GM23338 (cell line): ENCODE data around the gene LACC1. TPM values are rescaled to one million over a fixed set of nuclear protein-coding genes. Genes with fewer than 3 reads are reported as not detected.

Experiments used
- ATAC-seq: fragments of 200-7000 bp; cut with Tn5 transposase; 3 replicates; pipeline ENCODE4 v1.9.1; 2020
- DNase-seq: peaks from one replicate; pipeline ENCODE4 v3.0.0-alpha.2; 2015; ENCODE audit warnings: low spot score
- H2AFZ ChIP-seq: fragments of 200-600 bp; sonication (generic); 2 replicates; pipeline ENCODE4 v1.8.0; 2016; ENCODE audit warnings: antibody characterized with exemption, mild to moderate bottlenecking, moderate library complexity
- H3F3A ChIP-seq: fragments of 200-600 bp; sonication (generic); replicated peaks from 2 replicates; pipeline ENCODE4 v1.8.0; 2017; ENCODE audit warnings: antibody characterized with exemption, mixed run types, low read depth
- H3K27ac ChIP-seq: fragments of 200-600 bp; sonication (generic); 2 replicates; pipeline ENCODE4 v1.6.1; 2016; ENCODE audit warnings: low read depth
- H3K27me3 ChIP-seq: fragments of 200-600 bp; sonication (generic); 2 replicates; pipeline ENCODE4 v1.8.0; 2016; ENCODE audit warnings: mild to moderate bottlenecking, mixed run types, moderate library complexity; ENCODE audit not compliant: insufficient read depth
- H3K36me3 ChIP-seq: fragments of 200-600 bp; sonication (generic); 2 replicates; pipeline ENCODE4 v1.8.0; 2016; ENCODE audit warnings: mild to moderate bottlenecking; ENCODE audit not compliant: insufficient read depth
- H3K4me1 ChIP-seq: fragments of 200-600 bp; sonication (generic); 2 replicates; pipeline ENCODE4 v1.8.0; 2016; ENCODE audit warnings: mild to moderate bottlenecking, moderate library complexity; ENCODE audit not compliant: insufficient read depth
- H3K4me2 ChIP-seq: fragments of 200-600 bp; sonication (generic); 2 replicates; pipeline ENCODE4 v1.7.1; 2017; ENCODE audit warnings: mixed run types
- H3K4me3 ChIP-seq: fragments of 200-600 bp; sonication (generic); 2 replicates; pipeline ENCODE4 v1.6.1; 2016; ENCODE audit warnings: mixed run types
- H3K79me2 ChIP-seq: fragments of 200-600 bp; sonication (generic); replicated peaks from 2 replicates; pipeline ENCODE4 v1.8.0; 2017; ENCODE audit warnings: mild to moderate bottlenecking; ENCODE audit not compliant: insufficient read depth
- H3K9me2 ChIP-seq: fragments of 200-600 bp; sonication (generic); 2 replicates; pipeline ENCODE4 v1.8.0; 2017; ENCODE audit not compliant: insufficient read depth
- H4K20me1 ChIP-seq: fragments of 200-600 bp; sonication (generic); replicated peaks from 2 replicates; pipeline ENCODE4 v1.8.0; 2017; ENCODE audit warnings: mild to moderate bottlenecking; ENCODE audit not compliant: insufficient read depth
- H3K27ac Mint-ChIP-seq: 2 replicates; pipeline ENCODE4 v1.8.0; 2020; ENCODE audit warnings: inconsistent platforms, mild to moderate bottlenecking, moderate library complexity, mixed read lengths
- H3K27me3 Mint-ChIP-seq: 3 replicates; pipeline ENCODE4 v1.8.0; 2022; ENCODE audit warnings: low read depth, mild to moderate bottlenecking, moderate library complexity, mixed read lengths, inconsistent platforms; ENCODE audit not compliant: insufficient read depth, poor library complexity
- H3K36me3 Mint-ChIP-seq: 3 replicates; pipeline ENCODE4 v1.8.0; 2021; ENCODE audit warnings: low read depth, mild to moderate bottlenecking, inconsistent platforms, moderate library complexity, mixed read lengths
- H3K4me1 Mint-ChIP-seq: 3 replicates; pipeline ENCODE4 v1.8.0; 2020; ENCODE audit warnings: mild to moderate bottlenecking, inconsistent platforms, mixed read lengths
- H3K4me3 Mint-ChIP-seq: 3 replicates; pipeline ENCODE4 v1.8.0; 2021; ENCODE audit warnings: moderate library complexity, mild to moderate bottlenecking, inconsistent platforms, mixed read lengths
- H3K9me3 Mint-ChIP-seq: 3 replicates; pipeline ENCODE4 v1.8.0; 2020; ENCODE audit warnings: moderate library complexity, mild to moderate bottlenecking, inconsistent platforms, mixed read lengths
- CREB1 ChIP-seq: fragments of 250-450 bp; sonication (Bioruptor Pico); IDR thresholded peaks from 2 replicates; pipeline ENCODE4 v1.5.0; 2020; ENCODE audit warnings: low read depth, mild to moderate bottlenecking, moderate library complexity
- CTCF ChIP-seq, 2 experiments: fragments of 200-600 bp in 1 of 2; sonication (generic) in 1 of 2; conservative IDR thresholded peaks; 2 replicates each; pipeline versions ENCODE4 v1.5.1 to v1.6.1; 2016 to 2017; ENCODE audit warnings: antibody characterized with exemption in 2 of 2, low read depth in 2 of 2, mild to moderate bottlenecking in 2 of 2, moderate library complexity in 1 of 2
- ETS1 ChIP-seq: IDR thresholded peaks from 2 replicates; pipeline ENCODE4 v1.6.1; 2016; ENCODE audit warnings: antibody characterized with exemption
- EZH2 ChIP-seq: fragments of 200-600 bp; sonication (generic); IDR thresholded peaks from one replicate; pipeline ENCODE4 v1.8.0; 2017; ENCODE audit warnings: antibody characterized with exemption, mild to moderate bottlenecking, low read depth; ENCODE audit not compliant: unreplicated experiment
- EZH2phosphoT487 ChIP-seq: fragments of 200-600 bp; sonication (generic); IDR thresholded peaks from one replicate; pipeline ENCODE4 v1.8.1; 2018; ENCODE audit warnings: antibody characterized with exemption; ENCODE audit not compliant: unreplicated experiment
- JUNB ChIP-seq: IDR thresholded peaks from one replicate; pipeline ENCODE4 v1.6.1; 2016; ENCODE audit warnings: antibody characterized with exemption; ENCODE audit not compliant: unreplicated experiment
- STAT1 ChIP-seq: IDR thresholded peaks from one replicate; pipeline ENCODE4 v1.6.1; 2016; ENCODE audit warnings: antibody characterized with exemption; ENCODE audit not compliant: unreplicated experiment
- ZNF331 ChIP-seq: fragments of 250-450 bp; sonication (Bioruptor Pico); IDR thresholded peaks from 2 replicates; pipeline ENCODE4 v1.5.0; 2020; ENCODE audit warnings: low read depth, mild to moderate bottlenecking, moderate library complexity
- ZNF462 ChIP-seq: fragments of 250-450 bp; sonication (Bioruptor Pico); IDR thresholded peaks from 2 replicates; pipeline ENCODE4 v1.5.0; 2020; ENCODE audit warnings: mild to moderate bottlenecking, moderate library complexity
- polyA plus RNA-seq: library from polyadenylated mRNA; unstranded; fragments of >200 nt; fragmentation: Nextera tagmentation; extraction: Ambion mirVana; gene quantifications from 2 replicates; pipeline ENCODE4 v1.2.1, GENCODE V29; 2016
- total RNA-seq: library from RNA; depleted of rRNA; stranded (reverse); fragments of >200 nt; shearing (Covaris generic); gene quantifications from 2 replicates; pipeline ENCODE4 v1.2.3, GENCODE V29; 2014

The LACC1 gene
- total and polyA plus RNA-seq, 2 experiments from 2014 or later, result 4.4 to 4.6 TPM

DNA sequence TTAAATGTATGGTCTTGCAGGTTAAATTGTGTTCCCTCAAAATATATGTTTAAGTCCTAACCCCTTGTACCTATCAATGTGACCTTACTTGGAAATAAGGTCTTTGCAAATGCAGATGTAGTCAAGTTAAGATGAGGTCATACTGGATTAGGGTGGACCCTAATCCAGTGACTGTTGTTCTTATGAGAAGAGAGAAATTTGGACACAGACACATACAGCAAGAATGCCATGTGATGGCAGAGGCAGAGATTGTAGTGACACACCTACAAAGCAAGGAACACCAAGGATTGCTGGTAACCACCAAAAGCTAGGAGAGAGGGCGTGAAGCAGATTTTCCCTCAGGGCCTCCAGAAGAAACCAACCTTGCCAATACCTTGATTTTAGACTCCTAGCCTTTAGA lies 50.2 kb downstream of the LACC1 start (continued):
- TF ChIP-seq CTCF (conservative IDR thresholded peaks at IDR 0.05; ENCODE audit: low read depth in 2 of 2) (no peak), EZH2 (no peak), CREB1 (CRISPR knock-in tag) (no peak), ZNF331 (CRISPR knock-in tag) (no peak), ZNF462 (CRISPR knock-in tag) (no peak), JUNB (no peak)

DNA sequence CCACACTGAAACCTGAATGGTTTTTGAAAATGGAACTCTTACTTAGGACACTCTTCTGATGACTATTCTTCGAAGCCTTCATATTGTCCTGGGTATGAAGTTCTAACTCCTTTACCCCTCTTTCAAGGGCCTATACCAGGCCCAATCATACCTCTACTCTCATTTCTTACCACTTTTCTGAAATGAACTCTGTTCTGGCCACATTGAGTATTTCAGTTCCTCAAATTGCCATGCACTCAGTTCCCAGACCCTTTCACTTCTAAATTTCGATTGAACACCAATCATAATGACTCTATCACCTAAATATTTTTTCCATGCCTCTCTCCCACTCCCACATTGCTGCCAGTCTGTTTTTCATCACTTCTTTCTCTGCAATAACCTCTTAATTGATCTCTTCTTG lies 53.7 kb downstream of the LACC1 start:
- Histone ChIP-seq H3K27me3 (no peaks in the 10 kb centered on the region), H3K36me3 (no peaks in the 10 kb centered on the region), H3K27ac (no peak overlapping the region), H3K9me2 (no peaks in the 10 kb centered on the region), H3K4me1 (no peaks in the 10 kb centered on the region), H3F3A (no peaks in the 10 kb centered on the region), H4K20me1 (no peaks in the 10 kb centered on the region), H2AFZ (no peak overlapping the region), H3K4me3 (no peak overlapping the region), H3K4me2 (no peak overlapping the region), H3K79me2 (no peaks in the 10 kb centered on the region)
- no peak for ATAC-seq
- Mint-ChIP-seq H3K27me3 (no peaks in the 10 kb centered on the region), H3K27ac (no peak overlapping the region), H3K9me3 (0 out of 3 replicates have a peak, but pooled peaks cover 4% of the 10 kb centered on the region), H3K4me3 (no peak overlapping the region), H3K36me3 (0 out of 3 replicates have a peak, but pooled peaks cover 2% of the 10 kb centered on the region), H3K4me1 (peaks cover 2% of the 10 kb centered on the region; the same call in 1 of the 3 replicates)
- no peak for TF ChIP-seq ETS1
- TF ChIP-seq STAT1, result no peak
- TF ChIP-seq CREB1 (CRISPR knock-in tag), result no peak
- no peak for TF ChIP-seq JUNB
- no peak for TF ChIP-seq EZH2phosphoT487
- DNase-seq, result no peak
